ENCODE data around the gene PLPPR3.
"Not testable (repeated sequence)": the region's sequence is repeated elsewhere in the genome, so short reads cannot be mapped to it uniquely, and the experiment has no call there.

PLPPR3 gene

DNA sequence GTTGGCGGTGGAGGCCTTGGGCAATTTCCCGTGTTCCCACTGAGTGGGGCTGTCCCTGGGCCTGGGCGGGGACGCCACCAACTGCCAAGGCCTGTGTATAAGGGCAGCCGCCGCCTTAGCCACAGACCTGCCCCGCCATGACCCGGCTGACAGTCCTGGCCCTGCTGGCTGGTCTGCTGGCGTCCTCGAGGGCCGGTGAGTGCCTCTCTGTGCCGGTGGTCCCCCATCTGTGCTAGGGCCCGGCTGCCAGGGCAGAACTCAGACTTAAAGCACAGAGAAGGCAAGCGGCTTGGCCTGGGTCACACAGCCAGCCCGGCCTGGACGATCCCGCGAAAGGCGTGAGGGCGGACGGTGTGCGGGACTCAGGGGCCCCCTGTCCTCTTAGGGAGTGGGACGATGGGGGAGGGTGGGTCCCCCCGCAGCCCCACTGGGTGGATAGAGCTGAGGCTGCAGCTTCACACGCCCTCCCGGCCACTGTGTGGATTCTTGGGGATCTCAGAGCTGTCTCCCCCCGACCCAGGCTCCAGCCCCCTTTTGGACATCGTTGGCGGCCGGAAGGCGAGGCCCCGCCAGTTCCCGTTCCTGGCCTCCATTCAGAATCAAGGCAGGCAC, 6.1 kb upstream of the PLPPR3 start, which contains the start of gene AZU1:
TSS of gene AZU1 (plus strand) at position 128 of the 612 bp plus-strand sequence. CDS start at position 138, 10 bp downstream.
- no peak for DNase-seq (ENCODE audit: low spot score)

DNA sequence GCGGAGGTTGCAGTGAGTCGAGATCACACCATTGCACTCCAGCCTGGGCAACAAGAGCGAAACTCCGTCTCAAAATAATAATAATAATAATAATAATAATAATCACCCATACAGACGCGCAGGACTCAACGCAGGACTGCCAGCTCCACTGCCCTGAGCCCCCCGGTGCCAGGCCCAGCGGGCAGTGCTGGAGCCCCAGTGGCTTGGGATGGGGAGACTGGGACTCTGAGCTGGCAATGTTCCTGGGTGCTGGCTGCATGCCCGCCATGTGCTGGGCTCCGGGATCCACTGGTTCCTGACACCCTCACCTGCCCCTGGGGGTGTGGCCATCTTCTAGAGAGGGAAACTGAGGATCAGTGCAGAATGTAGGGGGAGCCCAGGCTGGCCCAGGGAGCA, 5.6 kb upstream of the PLPPR3 start:
- DNase-seq (ENCODE audit: low spot score), result no peak

DNA sequence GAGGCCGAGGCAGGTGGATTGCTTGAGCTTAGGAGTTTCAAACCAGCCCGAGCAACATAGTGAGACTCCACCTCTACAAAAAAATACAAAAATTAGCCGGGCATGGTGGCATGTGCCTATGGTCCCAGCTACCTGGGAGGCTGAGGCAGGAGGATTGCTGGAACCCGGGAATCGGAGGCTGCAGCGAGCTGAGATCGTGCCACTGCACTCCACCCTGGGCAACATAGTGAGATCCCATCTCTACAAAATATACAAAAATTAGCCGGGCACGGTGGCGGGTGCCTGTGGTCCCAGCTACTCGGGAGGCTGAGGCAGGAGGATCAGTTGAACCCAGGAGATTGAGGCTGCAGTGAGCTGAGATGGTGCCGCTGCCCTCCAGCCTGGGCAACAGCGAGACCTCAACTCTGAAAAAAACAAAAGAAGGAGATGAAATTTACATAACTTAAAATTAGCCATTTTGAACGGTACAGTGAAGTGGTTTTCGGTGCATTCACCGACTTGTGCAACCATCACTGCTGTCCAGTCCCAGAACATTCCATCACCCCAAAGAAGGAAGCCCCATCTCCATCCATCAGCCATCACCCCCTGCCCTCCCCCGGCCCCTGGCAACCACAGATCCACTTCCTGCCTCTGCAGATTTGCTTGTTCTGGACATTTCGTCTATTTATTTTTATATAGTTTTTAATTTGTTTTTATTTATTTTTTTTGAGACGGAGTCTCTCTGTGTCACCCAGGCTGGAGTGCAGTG, 4.3 kb upstream of the PLPPR3 start:
- DNase-seq (ENCODE audit: low spot score), result no peak

DNA sequence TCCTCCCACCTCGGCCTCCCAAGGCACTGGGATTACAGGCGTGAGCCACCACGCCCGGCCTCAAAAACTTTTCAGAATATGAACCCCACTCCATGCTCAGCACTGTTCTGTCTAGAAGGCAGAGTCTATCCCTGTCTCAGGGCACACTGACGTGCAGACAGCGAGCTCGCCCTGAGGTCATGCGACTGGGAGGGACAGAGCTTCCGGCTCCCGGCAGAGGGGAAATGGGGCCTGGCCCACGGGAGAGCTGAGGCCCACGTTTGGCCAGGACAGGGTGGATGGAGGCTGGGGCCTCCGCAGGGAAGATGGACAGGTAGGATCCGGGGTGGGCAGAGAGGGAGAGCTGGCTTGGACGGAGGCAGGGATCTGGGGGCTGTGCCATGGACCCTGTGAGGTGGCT, 3.1 kb upstream of the PLPPR3 start:
- DNase-seq (ENCODE audit: low spot score), result no peak

DNA sequence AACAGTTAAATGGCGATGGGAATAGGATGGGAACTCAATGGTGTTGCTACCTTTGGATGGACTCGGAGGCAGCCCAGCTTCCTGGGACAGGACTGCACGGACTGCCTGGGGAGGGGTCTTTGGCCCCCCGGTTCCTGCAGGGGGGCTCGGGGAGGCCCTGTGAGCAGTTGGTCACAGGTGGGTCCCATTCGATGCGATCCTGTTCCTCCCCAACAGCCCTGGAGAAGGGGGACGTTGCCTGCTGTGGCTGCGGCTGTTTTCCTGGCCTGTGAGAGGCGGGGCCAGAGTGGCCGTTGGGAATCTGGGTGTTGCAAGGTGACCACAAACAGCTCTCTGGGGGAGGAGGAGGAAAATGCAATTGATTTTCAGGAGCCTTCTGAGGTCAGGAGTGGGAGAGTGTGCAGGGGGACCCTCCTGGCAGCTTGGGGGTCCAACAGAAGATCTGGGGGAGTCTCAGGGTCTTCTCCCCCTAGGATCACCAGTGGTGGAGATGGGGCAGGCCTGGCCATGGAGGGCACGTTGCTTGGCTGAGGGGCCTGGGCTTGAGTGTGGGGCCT, 1.9 kb upstream of the PLPPR3 start:
- DNase-seq (ENCODE audit: low spot score), result no peak

DNA sequence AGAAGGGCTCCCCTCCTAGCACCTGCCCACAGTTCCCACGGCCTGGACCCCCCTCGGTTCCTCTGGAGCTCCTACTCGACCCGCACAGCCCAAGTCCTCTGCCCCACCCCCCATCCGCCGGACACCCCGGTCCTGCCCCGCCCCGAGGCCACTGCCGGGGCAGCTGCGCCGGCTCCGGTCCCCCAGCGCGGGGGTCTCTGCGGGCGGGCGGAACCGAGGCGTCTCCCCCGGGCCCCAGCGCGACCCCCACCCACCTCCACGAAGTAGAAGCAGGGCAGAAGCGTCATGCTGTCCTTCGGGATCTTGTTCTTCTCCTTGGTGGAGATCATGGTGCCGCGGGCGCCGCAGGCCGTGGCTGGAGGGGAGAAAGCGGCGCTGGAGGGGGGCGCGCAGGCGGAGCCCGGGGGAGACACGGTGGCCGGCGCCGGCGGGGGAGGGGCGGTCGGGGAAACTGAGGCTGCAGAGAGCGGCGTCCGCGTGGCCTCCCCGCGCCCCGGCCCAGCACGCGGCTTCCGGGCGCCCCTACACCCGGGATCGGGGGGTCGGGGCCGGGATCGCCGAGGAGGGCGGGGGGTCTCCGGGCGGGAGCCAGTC, 427 bp downstream of the PLPPR3 start:
- no peak for DNase-seq (ENCODE audit: low spot score)

DNA sequence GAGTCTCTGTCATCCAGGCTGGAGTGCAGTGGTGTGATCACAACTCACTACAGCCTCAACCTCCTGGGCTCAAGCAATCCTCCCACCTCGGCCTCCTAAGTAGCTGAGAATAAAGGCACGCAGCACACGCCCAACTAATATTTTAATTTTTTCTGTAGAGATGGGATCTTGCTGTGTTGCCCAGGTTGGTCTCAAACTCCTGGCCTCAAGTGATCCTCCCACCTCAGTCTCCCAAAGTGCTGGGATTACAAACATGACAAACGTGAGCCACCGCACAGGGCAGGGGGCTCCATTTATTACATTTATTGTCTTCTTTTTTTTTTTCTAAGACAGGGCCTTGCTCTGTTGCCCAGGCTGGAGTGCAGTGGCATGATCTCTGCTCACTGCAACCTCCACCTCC, 1.5 kb downstream of the PLPPR3 start:
- DNase-seq (ENCODE audit: low spot score), result not testable (repeated sequence)

DNA sequence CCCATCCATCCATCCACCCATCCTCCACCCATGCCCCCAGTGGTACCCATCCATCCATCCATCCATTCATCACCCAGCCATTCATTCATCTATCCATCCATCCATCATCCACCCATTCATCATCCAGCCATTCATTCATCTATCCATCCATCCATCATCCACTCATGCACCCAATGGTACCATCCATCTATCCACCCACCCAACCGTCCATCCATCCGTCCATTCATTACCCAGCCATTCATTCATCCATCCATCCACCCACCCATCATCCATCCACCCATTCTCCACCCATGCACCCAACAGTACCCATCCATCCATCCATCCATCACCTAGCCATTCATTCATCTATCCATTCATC, 5.3 kb downstream of the PLPPR3 start:
- no peak for DNase-seq (ENCODE audit: low spot score)

DNA sequence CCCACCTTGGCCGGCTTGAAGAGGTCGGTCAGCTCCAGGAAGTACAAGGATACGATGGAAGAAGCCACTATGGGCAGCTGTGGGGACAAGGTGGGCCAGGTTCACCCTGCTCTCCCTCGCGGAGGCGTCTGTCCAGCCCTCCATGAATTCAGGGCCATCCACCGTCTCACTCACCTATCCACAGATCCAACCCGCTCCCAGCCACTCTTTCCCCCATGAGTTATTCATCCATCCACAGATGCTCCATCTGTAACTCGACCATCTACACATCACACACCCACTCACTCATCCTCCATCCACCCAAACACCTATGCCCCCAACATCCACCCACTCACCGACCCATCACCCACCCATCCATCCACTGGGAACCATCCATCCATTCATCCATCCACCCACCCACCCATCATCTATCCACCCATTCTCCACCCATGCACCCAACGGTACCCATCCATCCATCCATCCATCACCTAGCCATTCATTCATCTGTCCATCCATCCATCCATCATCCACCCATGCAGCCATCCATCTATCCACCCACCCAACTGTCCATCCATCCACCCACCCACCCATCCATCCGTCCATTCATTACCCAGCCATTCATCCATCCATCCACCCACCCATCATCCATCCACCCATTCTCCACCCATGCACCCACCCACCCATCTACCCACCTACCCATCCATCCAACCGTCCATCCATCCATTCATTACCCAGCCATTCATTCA, 5.8 kb downstream of the PLPPR3 start:
- no peak for DNase-seq (ENCODE audit: low spot score)

DNA sequence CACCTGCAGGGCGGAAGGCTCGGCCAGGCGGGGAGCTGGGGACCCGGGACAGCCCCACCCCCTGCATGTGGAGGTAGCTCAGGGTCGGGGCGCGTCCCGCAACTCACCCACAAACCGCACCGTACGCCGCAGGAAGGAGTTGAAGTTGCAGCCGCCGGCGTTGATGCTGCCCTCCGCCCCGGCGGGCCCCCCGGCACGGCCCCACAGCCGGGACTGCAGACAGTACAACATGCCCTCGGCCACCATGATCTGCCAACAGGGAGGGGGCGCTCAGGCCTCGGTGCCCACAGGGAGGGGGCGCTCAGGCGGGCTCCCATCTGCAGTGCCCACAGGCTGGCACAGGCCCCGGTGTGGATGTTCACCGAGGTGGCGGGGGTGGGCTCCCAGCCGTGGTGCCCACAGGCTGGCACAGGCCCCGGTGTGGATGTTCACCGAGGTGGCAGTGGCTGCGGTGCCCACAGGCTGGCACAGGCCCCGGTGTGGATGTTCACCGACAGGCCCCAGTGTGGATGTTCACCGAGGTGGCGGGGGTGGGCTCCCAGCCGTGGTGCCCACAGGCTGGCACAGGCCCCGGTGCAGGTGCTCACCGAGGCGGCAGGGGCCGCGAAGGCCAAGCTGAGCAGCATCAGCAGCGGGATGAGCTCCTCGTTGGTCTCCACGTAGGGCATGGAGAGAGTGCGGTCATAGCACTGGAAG, 6.5 kb downstream of the PLPPR3 start:
- no peak for DNase-seq (ENCODE audit: low spot score)

DNA sequence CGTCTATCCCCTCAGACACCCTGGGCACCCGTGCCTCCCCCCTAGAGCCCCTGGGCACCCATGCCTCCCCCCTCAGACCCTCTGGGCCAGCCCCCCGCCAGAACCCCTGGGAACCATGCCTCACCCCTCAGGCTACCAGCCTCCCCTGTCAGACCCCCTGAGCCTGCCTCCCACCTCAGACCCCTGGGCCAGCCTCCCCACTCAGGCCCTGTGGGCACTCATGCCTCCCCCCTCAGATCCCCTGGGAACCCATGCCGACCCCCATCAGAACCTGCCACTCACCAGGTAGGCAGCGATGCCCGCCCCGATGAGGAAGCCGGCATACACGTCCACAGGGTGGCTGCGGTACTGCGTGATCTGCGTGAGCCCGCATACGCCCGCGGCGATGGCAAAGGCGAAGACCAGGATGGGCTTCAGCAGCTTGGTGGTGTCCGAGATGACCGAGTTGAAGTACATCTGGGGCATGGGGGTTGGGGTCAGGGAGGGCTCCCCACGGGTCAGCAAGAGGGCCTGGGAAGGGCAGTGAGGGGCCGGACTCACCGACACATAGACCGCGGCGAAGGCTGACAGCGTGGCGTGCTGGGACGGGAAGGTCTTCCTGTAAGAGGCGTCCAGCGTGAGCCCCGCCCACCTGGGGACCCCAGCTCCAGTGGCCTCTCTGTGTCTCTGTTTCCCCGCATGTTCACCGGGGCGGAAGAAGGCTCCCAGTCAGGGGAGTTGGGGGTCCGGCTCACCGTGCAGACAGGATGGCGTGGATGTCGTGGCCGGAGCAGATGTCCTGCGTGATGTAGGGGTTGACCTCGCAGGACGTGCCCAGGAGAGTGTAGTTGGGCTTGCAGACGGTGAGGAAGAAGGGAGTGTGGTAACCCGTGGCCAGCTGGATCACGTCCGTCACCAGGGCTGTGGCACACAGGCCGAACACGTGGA, 7.3 kb downstream of the PLPPR3 start:
- no peak for DNase-seq (ENCODE audit: low spot score)

DNA sequence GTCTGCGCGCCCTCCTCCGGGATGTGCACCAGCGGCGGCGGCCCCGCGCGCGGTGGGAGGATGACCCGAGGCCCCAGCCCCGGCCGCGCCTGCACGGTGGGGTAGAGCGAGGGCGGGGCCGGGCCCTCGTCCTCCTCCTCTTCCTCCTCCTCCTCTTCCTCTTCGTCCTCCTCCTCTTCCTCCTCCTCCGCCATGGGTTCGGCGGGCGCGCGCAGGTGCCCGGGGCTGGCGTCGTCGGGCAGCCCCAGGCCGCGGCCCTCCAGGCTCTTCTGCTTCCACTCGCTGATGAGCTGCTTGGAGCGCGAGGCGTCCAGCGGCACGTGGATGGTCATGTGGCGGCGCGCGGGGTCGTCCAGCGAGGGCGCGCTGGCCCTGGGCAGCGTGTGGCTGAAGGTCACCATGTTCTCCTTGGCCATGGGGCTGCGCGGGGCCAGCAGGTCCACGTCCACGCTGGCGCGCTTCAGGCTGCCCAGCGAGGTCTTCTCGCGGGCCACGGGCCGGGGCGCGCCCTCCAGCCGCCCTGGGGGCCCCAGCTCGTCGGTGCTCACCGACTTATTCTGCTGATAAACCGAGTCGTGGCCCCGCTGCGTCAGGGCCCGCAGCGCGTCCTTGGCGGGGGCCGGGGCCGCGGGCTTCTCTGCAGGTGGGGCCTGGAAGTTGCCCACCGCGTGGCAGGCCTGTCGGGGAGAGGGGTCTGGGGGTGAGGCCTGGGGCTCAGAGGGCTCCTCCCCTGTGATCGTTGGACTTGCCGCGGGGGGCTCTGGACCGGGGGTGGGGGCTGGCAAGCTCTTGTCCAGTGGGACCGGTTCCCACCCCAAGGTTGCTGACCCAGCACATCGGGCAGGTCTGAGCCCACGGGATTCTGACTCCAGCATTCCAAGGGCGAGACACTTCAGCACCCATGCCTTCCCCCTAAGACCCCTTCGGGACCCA, 8.3 kb downstream of the PLPPR3 start:
- no peak for DNase-seq (ENCODE audit: low spot score)

DNA sequence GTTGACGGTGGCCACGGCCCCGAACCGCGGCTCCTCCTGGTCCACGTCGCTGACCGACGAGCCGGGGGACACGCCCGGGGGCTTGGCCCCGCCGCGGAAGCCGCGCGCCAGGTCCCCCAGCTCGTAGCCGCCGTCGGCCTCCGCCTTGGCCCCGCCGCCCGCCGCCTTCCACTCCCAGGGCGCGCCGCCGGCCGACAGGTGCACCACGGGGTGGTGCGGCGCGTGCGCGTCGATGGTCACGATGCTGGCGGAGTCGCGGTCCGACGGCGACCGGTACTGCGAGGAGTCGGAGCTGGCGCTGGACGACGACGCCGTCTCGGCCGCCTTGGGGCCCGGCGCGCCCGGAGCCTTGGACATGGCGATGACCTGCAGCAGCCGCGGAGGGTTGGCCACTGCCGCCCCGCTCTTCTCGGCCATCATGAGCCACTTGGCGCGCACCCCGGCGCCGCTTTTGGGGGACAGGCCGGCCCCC, 9.0 kb downstream of the PLPPR3 start:
- no peak for DNase-seq (ENCODE audit: low spot score)

DNA sequence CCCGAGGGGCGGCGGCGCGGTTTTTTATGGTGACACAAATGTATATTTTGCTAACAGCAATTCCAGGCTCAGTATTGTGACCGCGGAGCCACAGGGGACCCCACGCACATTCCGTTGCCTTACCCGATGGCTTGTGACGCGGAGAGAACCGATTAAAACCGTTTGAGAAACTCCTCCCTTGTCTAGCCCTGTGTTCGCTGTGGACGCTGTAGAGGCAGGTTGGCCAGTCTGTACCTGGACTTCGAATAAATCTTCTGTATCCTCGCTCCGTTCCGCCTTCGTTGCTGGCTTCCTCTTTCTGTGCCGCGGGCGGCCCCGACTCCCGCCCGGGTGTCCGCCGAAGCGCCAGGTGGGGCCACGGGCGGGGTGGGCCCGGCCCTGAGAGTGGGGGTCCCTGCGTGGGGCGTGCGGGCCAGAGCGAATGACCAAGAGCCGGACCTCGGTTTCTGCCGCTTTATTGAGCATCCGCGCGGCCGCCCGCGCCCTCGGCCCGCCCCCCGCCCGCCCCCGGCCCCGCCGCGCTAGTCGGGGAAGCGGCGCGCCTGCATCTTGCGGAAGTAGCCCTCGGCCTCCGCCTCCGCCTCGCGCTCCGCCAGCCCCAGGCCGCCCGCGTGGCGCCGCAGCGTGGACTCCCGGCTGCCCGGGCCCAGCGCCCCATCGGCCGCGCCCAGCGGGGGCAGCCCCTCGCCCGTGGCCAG, 9.6 kb downstream of the PLPPR3 start:
- DNase-seq (ENCODE audit: low spot score), result no peak

DNA sequence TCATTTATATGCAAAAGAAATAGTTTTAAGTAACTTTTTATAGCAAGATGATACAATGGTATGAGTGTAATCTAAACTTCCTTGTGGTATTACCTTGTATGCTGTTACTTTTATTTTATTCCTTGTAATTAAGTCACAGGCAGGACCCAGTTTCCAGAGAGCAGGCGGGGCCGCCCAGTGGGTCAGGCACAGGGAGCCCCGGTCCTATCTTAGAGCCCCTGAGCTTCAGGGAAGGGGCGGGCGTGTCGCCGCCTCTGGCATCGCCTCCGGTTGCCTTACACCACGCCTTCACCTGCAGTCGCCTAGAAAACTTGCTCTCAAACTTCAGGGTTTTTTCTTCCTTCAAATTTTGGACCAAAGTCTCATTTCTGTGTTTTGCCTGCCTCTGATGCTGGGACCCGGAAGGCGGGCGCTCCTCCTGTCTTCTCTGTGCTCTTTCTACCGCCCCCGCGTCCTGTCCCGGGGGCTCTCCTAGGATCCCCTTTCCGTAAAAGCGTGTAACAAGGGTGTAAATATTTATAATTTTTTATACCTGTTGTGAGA, 10.2 kb downstream of the PLPPR3 start:
- DNase-seq (ENCODE audit: low spot score), result no peak

DNA sequence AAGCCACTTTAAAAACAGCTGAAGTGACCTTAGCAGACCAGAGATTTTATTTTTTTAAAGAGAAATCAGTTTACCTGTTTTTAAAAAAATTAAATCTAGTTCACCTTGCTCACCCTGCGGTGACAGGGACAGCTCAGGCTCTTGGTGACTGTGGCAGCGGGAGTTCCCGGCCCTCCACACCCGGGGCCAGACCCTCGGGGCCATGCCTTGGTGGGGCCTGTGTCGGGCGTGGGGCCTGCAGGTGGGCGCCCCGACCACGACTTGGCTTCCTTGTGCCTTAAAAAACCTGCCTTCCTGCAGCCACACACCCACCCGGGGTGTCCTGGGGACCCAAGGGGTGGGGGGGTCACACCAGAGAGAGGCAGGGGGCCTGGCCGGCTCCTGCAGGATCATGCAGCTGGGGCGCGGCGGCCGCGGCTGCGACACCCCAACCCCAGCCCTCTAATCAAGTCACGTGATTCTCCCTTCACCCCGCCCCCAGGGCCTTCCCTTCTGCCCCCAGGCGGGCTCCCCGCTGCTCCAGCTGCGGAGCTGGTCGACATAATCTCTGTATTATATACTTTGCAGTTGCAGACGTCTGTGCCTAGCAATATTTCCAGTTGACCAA, 10.8 kb downstream of the PLPPR3 start:
- no peak for DNase-seq (ENCODE audit: low spot score)

DNA sequence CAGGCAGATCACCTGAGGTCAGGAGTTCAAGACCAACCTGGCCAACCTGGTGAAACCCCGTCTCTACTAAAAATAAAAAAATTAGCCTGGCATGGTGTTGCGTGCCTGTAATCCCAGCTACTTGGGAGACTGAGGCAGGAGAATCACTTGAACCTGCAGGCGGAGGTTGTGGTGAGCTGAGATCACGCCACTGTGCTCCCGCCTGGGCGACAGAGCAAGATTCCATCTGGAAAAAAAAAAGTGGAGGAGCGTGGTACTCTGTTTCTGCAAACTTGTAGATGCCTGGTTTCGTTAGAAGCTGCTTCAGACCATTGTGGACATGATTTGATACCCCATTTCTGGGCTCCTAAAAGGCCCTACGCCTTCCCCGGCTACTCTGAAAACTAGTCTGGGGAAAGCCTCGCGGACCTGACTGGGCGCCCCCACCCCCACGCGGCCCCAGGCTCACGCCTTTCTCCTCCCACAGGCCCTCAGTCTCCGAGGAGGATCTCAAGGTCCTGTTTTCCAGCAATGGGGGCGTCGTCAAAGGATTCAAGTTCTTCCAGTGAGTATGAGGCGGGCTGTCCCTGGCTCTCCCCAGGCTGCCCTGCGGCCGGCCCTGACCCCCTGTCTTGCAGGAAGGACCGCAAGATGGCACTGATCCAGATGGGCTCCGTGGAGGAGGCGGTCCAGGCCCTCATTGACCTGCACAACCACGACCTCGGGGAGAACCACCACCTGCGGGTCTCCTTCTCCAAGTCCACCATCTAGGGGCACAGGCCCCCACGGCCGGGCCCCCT, 11.5 kb downstream of the PLPPR3 start:
- no peak for DNase-seq (ENCODE audit: low spot score)

DNA sequence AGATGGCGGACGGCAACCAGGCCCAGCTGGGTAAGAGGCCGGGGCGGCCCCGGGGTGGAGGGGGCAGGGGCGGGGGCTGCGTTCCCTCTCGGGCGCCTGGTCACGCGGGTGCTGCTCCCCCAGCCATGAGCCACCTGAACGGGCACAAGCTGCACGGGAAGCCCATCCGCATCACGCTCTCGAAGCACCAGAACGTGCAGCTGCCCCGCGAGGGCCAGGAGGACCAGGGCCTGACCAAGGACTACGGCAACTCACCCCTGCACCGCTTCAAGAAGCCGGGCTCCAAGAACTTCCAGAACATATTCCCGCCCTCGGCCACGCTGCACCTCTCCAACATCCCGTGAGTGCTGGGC, 13.4 kb downstream of the PLPPR3 start:
- DNase-seq (ENCODE audit: low spot score), result no peak
